MM.1S (cell line): ENCODE data around the gene APOL4.

ENCODE experiments used
- DNase-seq: peaks from one replicate; pipeline ENCODE4 v3.0.0-alpha.2; 2015
- H2AFZ ChIP-seq: fragments of 300-600 bp; sonication (generic); 2 replicates; pipeline ENCODE4 v1.6.0; 2016; ENCODE audit warnings: antibody characterized with exemption, low read length
- H3F3A ChIP-seq: fragments of 300-600 bp; sonication (generic); 2 replicates; pipeline ENCODE4 v1.6.1; 2016; ENCODE audit warnings: mild to moderate bottlenecking, antibody characterized with exemption, low read length, moderate library complexity, mixed read lengths; ENCODE audit not compliant: insufficient read depth
- H3K27ac ChIP-seq: fragments of 300-600 bp; sonication (generic); 2 replicates; pipeline ENCODE4 v1.5.1; 2016; ENCODE audit warnings: mild to moderate bottlenecking, low read length
- H3K27me3 ChIP-seq: fragments of 300-600 bp; sonication (generic); replicated peaks from 2 replicates; pipeline ENCODE4 v1.6.0; 2016; ENCODE audit warnings: low read length; ENCODE audit not compliant: insufficient read depth
- H3K36me3 ChIP-seq: fragments of 300-600 bp; sonication (generic); replicated peaks from 2 replicates; pipeline ENCODE4 v1.6.1; 2016; ENCODE audit warnings: mild to moderate bottlenecking, low read length, mixed read lengths; ENCODE audit not compliant: insufficient read depth
- H3K4me1 ChIP-seq: fragments of 300-600 bp; sonication (generic); 2 replicates; pipeline ENCODE4 v1.6.1; 2016; ENCODE audit warnings: low read length, mixed read lengths
- H3K4me2 ChIP-seq: fragments of 300-600 bp; sonication (generic); 2 replicates; pipeline ENCODE4 v1.6.0; 2016; ENCODE audit warnings: low read depth, low read length
- H3K4me3 ChIP-seq: fragments of 300-600 bp; sonication (generic); 2 replicates; pipeline ENCODE4 v1.5.1; 2016; ENCODE audit warnings: low read length, mixed read lengths
- H3K79me2 ChIP-seq: fragments of 300-600 bp; sonication (generic); 2 replicates; pipeline ENCODE4 v1.6.1; 2016; ENCODE audit warnings: mixed run types, low read length, mixed read lengths
- H3K9ac ChIP-seq: fragments of 300-600 bp; sonication (generic); 2 replicates; pipeline ENCODE4 v1.6.1; 2016; ENCODE audit warnings: low read length, mixed read lengths
- H3K9me2 ChIP-seq: fragments of 300-600 bp; sonication (generic); replicated peaks from 2 replicates; pipeline ENCODE4 v1.6.1; 2016; ENCODE audit warnings: mild to moderate bottlenecking, low read length, mixed read lengths; ENCODE audit not compliant: insufficient read depth
- H3K9me3 ChIP-seq: fragments of 300-600 bp; sonication (generic); replicated peaks from 2 replicates; pipeline ENCODE4 v1.6.1; 2016; ENCODE audit warnings: mild to moderate bottlenecking, low read length, mixed read lengths; ENCODE audit not compliant: insufficient read depth
- H4K20me1 ChIP-seq: fragments of 300-600 bp; sonication (generic); 2 replicates; pipeline ENCODE4 v1.6.1; 2016; ENCODE audit warnings: mild to moderate bottlenecking, low read length, moderate library complexity, mixed read lengths; ENCODE audit not compliant: insufficient read depth
- CTCF ChIP-seq: fragments of 300-600 bp; sonication (generic); IDR thresholded peaks from 2 replicates; pipeline ENCODE4 v1.5.1; 2016; ENCODE audit warnings: antibody characterized with exemption, low read length, mixed read lengths
- EZH2 ChIP-seq: fragments of 300-600 bp; sonication (generic); optimal IDR thresholded peaks from 2 replicates; pipeline ENCODE3; 2017; ENCODE audit warnings: low read depth, mild to moderate bottlenecking, antibody characterized with exemption, low read length, mixed read lengths
- EZH2phosphoT487 ChIP-seq: fragments of 300-600 bp; sonication (generic); IDR thresholded peaks from 2 replicates; pipeline ENCODE4 v1.6.1; 2018; ENCODE audit warnings: antibody characterized with exemption, low read length

APOL4 gene

GRCh38 chr22:36151006-36151595, 50.5 kb downstream of the APOL4 start:
- no peak overlapping the region for H3K4me3 ChIP-seq
- H3K36me3 ChIP-seq: no peaks in the 10 kb centered on the region
- H3K4me2 ChIP-seq: no peak overlapping the region

GRCh38 chr22:36149441-36149840, 52.2 kb downstream of the APOL4 start:
- H3K27ac ChIP-seq: no peak overlapping the region

More at GRCh38 chr22:36151006-36151595, 50.5 kb downstream of the APOL4 start:
- Histone ChIP-seq H3K9me3 (no peaks in the 10 kb centered on the region), H3K27ac (no peak overlapping the region), H3F3A (no peaks in the 10 kb centered on the region), H3K27me3 (no peaks in the 10 kb centered on the region), H3K9me2 (no peaks in the 10 kb centered on the region), H3K79me2 (peaks cover 31% of the 10 kb centered on the region), H3K4me1 (0 out of 2 replicates have a peak, but pooled peaks cover 5% of the 10 kb centered on the region), H4K20me1 (no peaks in the 10 kb centered on the region), H2AFZ (no peak overlapping the region), H3K9ac (no peak overlapping the region)
- TF ChIP-seq EZH2 (no peak), EZH2phosphoT487 (no peak), CTCF (no peak)
- no peak for DNase-seq

GRCh38 chr22:36148411-36148810, 53.2 kb downstream of the APOL4 start:
- Histone ChIP-seq H3K4me1 (no peaks in the 10 kb centered on the region), H3K36me3 (no peaks in the 10 kb centered on the region), H3K9ac (no peak overlapping the region), H3K9me2 (no peaks in the 10 kb centered on the region), H3K27me3 (no peaks in the 10 kb centered on the region), H4K20me1 (no peaks in the 10 kb centered on the region), H3K4me2 (no peak overlapping the region), H3K27ac (no peak overlapping the region), H2AFZ (no peak overlapping the region), H3F3A (no peaks in the 10 kb centered on the region), H3K4me3 (no peak overlapping the region), H3K79me2 (peaks cover 18% of the 10 kb centered on the region), H3K9me3 (no peaks in the 10 kb centered on the region)
- TF ChIP-seq EZH2 (no peak), CTCF (no peak), EZH2phosphoT487 (no peak)
- DNase-seq: no peak

More at GRCh38 chr22:36149441-36149840, 52.2 kb downstream of the APOL4 start:
- no peak for DNase-seq
- H3K9me2 ChIP-seq: no peaks in the 10 kb centered on the region
- H4K20me1 ChIP-seq: no peaks in the 10 kb centered on the region
- H3K4me2 ChIP-seq: no peak overlapping the region
- no peaks in the 10 kb centered on the region for H3K27me3 ChIP-seq
- no peaks in the 10 kb centered on the region for H3K36me3 ChIP-seq
- H3F3A ChIP-seq: no peaks in the 10 kb centered on the region
- H2AFZ ChIP-seq: no peak overlapping the region
- no peak for TF ChIP-seq EZH2phosphoT487
- TF ChIP-seq EZH2: no peak
- no peak for TF ChIP-seq CTCF
- no peak overlapping the region for H3K4me3 ChIP-seq
- H3K4me1 ChIP-seq: 0 out of 2 replicates have a peak, but pooled peaks cover under 1% of the 10 kb centered on the region
- peaks cover 18% of the 10 kb centered on the region for H3K79me2 ChIP-seq
- H3K9me3 ChIP-seq: no peaks in the 10 kb centered on the region
- no peak overlapping the region for H3K9ac ChIP-seq
